Airway epithelial cell (primary cell): ENCODE data around the gene HLX. TPM values are rescaled to one million over a fixed set of nuclear protein-coding genes. Genes with fewer than 3 reads are reported as not detected.

Source experiments
- total RNA-seq: library from RNA; depleted of rRNA; stranded (reverse); fragments of >200 nt; gene quantifications from 2 replicates; pipeline ENCODE4 v1.2.3, GENCODE V29; 2015

The HLX gene
- total RNA-seq: 0.42 and 2.5 TPM in 2 replicates

GRCh38 chr1:220879076-220879508, at the start of gene HLX:
HLX (plus strand) TSS chr1:220879443; CDS start chr1:220879858, 415 bp downstream.

Other genes starting within 250 kb of the HLX start
- 1.9 TPM in 2 replicates for gene C1orf115, start 189.1 kb upstream of the HLX start, total RNA-seq
- gene MTARC2, start 131.1 kb upstream of the HLX start, total RNA-seq: 2.0 and 5.8 TPM in 2 replicates
- gene MTARC1, start 92.5 kb upstream of the HLX start, total RNA-seq: 5.1 and 5.6 TPM in 2 replicates